Motor neuron (in vitro differentiated cells): Measurements from ENCODE around the gene HBG1. TPM values are rescaled to one million over a fixed set of nuclear protein-coding genes. Genes with fewer than 3 reads are reported as not detected.
"Not testable (repeated sequence)": the region's sequence is repeated elsewhere in the genome, so short reads cannot be mapped to it uniquely, and the experiment has no call there.

Source experiments
- ATAC-seq, 8 experiments: fragments of 200-7000 bp; cut with Tn5 transposase; replicated peaks in 6 of 8; 2 replicates each; pipeline ENCODE4 v1.8.0; 2021; ENCODE audit warnings: mild to moderate bottlenecking in 8 of 8, moderate library complexity in 8 of 8
- H3K27ac ChIP-seq, 2 donors: fragments of 250-450 bp; sonication (Bioruptor Pico); 2 replicates each; pipeline ENCODE4 v1.9.0; 2021; ENCODE audit warnings: antibody characterized with exemption in 2 of 2, mild to moderate bottlenecking in 2 of 2, moderate library complexity in 1 of 2
- H3K4me1 ChIP-seq, 2 donors: fragments of 250-450 bp; sonication (Bioruptor Pico); replicated peaks in 1 of 2; 2 replicates each; pipeline ENCODE4 v1.6.1; 2021; ENCODE audit warnings: antibody characterized with exemption in 2 of 2, mild to moderate bottlenecking in 2 of 2, moderate library complexity in 1 of 2
- H3K4me3 ChIP-seq, 5 donors: fragments of 250-450 bp; sonication (Bioruptor Pico); 2 replicates each; pipeline ENCODE4 v1.9.0; 2021; ENCODE audit warnings: antibody characterized with exemption in 5 of 5, mild to moderate bottlenecking in 5 of 5, moderate library complexity in 4 of 5
- WGBS, 10 experiments: fragments of 450-650 bp; shearing (Covaris generic); methylation state at CpG; one replicate each; pipeline ENCODE4 v1.0.0; 2022; 5-methylcytosine and 5-hydroxymethylcytosine counted together
- in situ Hi-C, 9 experiments: fragments of 400-800 bp; cut with MboI; loops; one replicate each; pipeline ENCODE4 v1.15.0; 2021; ENCODE audit warnings: low sequenced_read_pairs in 9 of 9, low pct_unique_long_range_greater_than_20kb in 2 of 9; ENCODE audit not compliant: unreplicated experiment in 9 of 9
- total RNA-seq, 8 experiments: library from RNA; unstranded; fragments of 300-600 nt; gene quantifications; 2 replicates each; pipeline versions ENCODE4 v1.2.3 to v1.2.4, GENCODE V29; 2022

Gene HBG1
- total RNA-seq, 8 experiments from 2014 or later: 0.25 TPM; not detected in 7

GRCh38 chr11:5251746-5252145 is 2.1 kb upstream of the HBG1 start:
- ATAC-seq: no peak
- no peaks in the 10 kb centered on the region for H3K4me1 ChIP-seq
- no peak overlapping the region for H3K4me3 ChIP-seq
- WGBS, 10 experiments: 0 to 79% (median 60%) methylated on average over 1 to 2 of the region's 2 CpGs; no CpG with 5 or more reads in 1 of the 10 experiments
- in situ Hi-C loops: no loop called here
- no peak overlapping the region for H3K27ac ChIP-seq

- Histone ChIP-seq H3K4me1 (no peaks in the 10 kb centered on the region), H3K4me3 (no peak overlapping the region), H3K27ac (no peak overlapping the region)
- 40 to 100% (median 77%) methylated on average over 1 to 4 of the region's 4 CpGs; no CpG with 5 or more reads in 1 of the 10 experiments for WGBS, 10 experiments
- ATAC-seq: no peak
- in situ Hi-C loops: no loop called here
Observed at GRCh38 chr11:5250543-5251204, 1.0 kb upstream of the HBG1 start.

- in situ Hi-C loops, ATAC-seq, H3K4me3 ChIP-seq, H3K27ac ChIP-seq, H3K4me1 ChIP-seq: not testable (repeated sequence)
- WGBS, 10 experiments: 80% methylated on average over 5 of the region's 7 CpGs; no CpG with 5 or more reads in 9 of the 10 experiments
Observed at GRCh38 chr11:5248498-5248897, 1.2 kb downstream of the HBG1 start.

- Histone ChIP-seq H3K27ac (no peak overlapping the region), H3K4me1 (no peaks in the 10 kb centered on the region), H3K4me3 (no peak overlapping the region)
- ATAC-seq: no peak
- in situ Hi-C loops: no loop called here
- WGBS, 10 experiments: 8 to 100% (median 80%) methylated on average over 1 to 3 of the region's 3 CpGs; no CpG with 5 or more reads in 1 of the 10 experiments
Observed at GRCh38 chr11:5247472-5248192, 2.0 kb downstream of the HBG1 start.

GRCh38 chr11:5246772-5247471 is 2.7 kb downstream of the HBG1 start:
- Histone ChIP-seq H3K4me1 (no peaks in the 10 kb centered on the region), H3K4me3 (no peak overlapping the region), H3K27ac (no peak overlapping the region)
- 34 to 100% (median 77%) methylated on average over 1 to 6 of the region's 6 CpGs for whole genome bisulfite sequencing, 10 experiments
- in situ Hi-C loops: no loop called here
- ATAC-seq: no peak

- Histone ChIP-seq H3K27ac (no peak overlapping the region), H3K4me1 (no peaks in the 10 kb centered on the region), H3K4me3 (no peak overlapping the region)
- ATAC-seq: no peak
- in situ Hi-C loops: no loop called here
- 38 to 100% (median 81%) methylated on average over 1 to 2 of the region's 2 CpGs; no CpG with 5 or more reads in 2 of the 10 experiments for WGBS, 10 experiments
Observed at GRCh38 chr11:5245155-5245554, 4.5 kb downstream of the HBG1 start.

GRCh38 chr11:5243816-5244180 is 5.9 kb downstream of the HBG1 start:
- Histone ChIP-seq H3K4me3 (no peak overlapping the region), H3K27ac (no peak overlapping the region), H3K4me1 (no peaks in the 10 kb centered on the region)
- WGBS, 10 experiments: 29 to 96% (median 73%) methylated on average over 1 to 4 of the region's 4 CpGs
- in situ Hi-C loops: no loop called here
- ATAC-seq: no peak

- H3K4me1 ChIP-seq: no peaks in the 10 kb centered on the region
- H3K27ac ChIP-seq: no peak overlapping the region
- peak in 1 of 8 experiments; percentile 51 for ATAC-seq
- 0 to 100% (median 60%) methylated on average over 1 to 5 of the region's 7 CpGs; no CpG with 5 or more reads in 1 of the 10 experiments for WGBS, 10 experiments
- no peak overlapping the region for H3K4me3 ChIP-seq
- in situ Hi-C loops: no loop called here
Observed at GRCh38 chr11:5242933-5243815, 6.5 kb downstream of the HBG1 start.

GRCh38 chr11:5242208-5242607 is 7.4 kb downstream of the HBG1 start:
- 14 to 94% (median 52%) methylated on average over 1 to 2 of the region's 2 CpGs for WGBS, 10 experiments
- no peak for ATAC-seq
- no peak overlapping the region for H3K4me3 ChIP-seq
- H3K4me1 ChIP-seq: no peaks in the 10 kb centered on the region
- in situ Hi-C loops: no loop called here
- H3K27ac ChIP-seq: no peak overlapping the region

- no peak overlapping the region for H3K27ac ChIP-seq
- in situ Hi-C loops: no loop called here
- WGBS, 10 experiments: 17 to 77% (median 35%) methylated on average over 1 to 3 of the region's 3 CpGs
- ATAC-seq: no peak
- H3K4me3 ChIP-seq: no peak overlapping the region
- no peaks in the 10 kb centered on the region for H3K4me1 ChIP-seq
Observed at GRCh38 chr11:5241458-5241857, 8.2 kb downstream of the HBG1 start.

GRCh38 chr11:5240458-5240857 is 9.2 kb downstream of the HBG1 start:
- no peak overlapping the region for H3K27ac ChIP-seq
- H3K4me3 ChIP-seq: no peak overlapping the region
- in situ Hi-C loops: no loop called here
- H3K4me1 ChIP-seq: no peaks in the 10 kb centered on the region
- ATAC-seq: no peak
- WGBS, 10 experiments: 17 to 88% (median 67%) methylated on average over 1 to 2 of the region's 2 CpGs; no CpG with 5 or more reads in 1 of the 10 experiments

- no peak overlapping the region for H3K4me3 ChIP-seq
- 50 to 100% (median 83%) methylated on average over 1 of the region's 1 CpG; no CpG with 5 or more reads in 3 of the 10 experiments for WGBS, 10 experiments
- in situ Hi-C loops: no loop called here
- no peak overlapping the region for H3K27ac ChIP-seq
- H3K4me1 ChIP-seq: no peaks in the 10 kb centered on the region
- ATAC-seq: no peak
Observed at GRCh38 chr11:5240056-5240455, 9.6 kb downstream of the HBG1 start.

GRCh38 chr11:5239046-5239445 is 10.6 kb downstream of the HBG1 start:
- in situ Hi-C loops: no loop called here
- ATAC-seq: no peak
- Histone ChIP-seq H3K4me1 (no peaks in the 10 kb centered on the region), H3K27ac (no peak overlapping the region), H3K4me3 (no peak overlapping the region)
